Mesodermal cell (in vitro differentiated cells): ENCODE results near the gene PPIL6.

Experiments
- H3K27ac ChIP-seq: 2 replicates; pipeline ENCODE4 v1.7.0; 2013; ENCODE audit warnings: mild to moderate bottlenecking, low read depth, low read length, moderate library complexity; ENCODE audit not compliant: severe bottlenecking
- H3K36me3 ChIP-seq: 2 replicates; pipeline ENCODE4 v1.7.1; 2013; ENCODE audit warnings: mild to moderate bottlenecking, low read length, moderate library complexity; ENCODE audit not compliant: control insufficient read depth, insufficient read depth
- H3K4me1 ChIP-seq: one replicate; pipeline ENCODE4 v1.7.1; 2013; ENCODE audit warnings: mild to moderate bottlenecking, low read length; ENCODE audit not compliant: insufficient read depth, control insufficient read depth, poor library complexity, severe bottlenecking
- H3K4me3 ChIP-seq: 2 replicates; pipeline ENCODE4 v1.7.0; 2013; ENCODE audit warnings: low read length, control low read depth, mild to moderate bottlenecking; ENCODE audit not compliant: insufficient read depth, poor library complexity, severe bottlenecking; ENCODE audit errors: extremely low read depth
- H3K9me3 ChIP-seq: 2 replicates; pipeline ENCODE4 v1.7.1; 2013; ENCODE audit warnings: mild to moderate bottlenecking, low read length, moderate library complexity; ENCODE audit not compliant: control insufficient read depth
- WGBS, 2 experiments: methylation state at CpG; one replicate each; pipeline ENCODE4 v1.1.5; 2013; ENCODE audit warnings: missing lambda C conversion rate in 2 of 2; ENCODE audit not compliant: insufficient coverage in 2 of 2; 5-methylcytosine and 5-hydroxymethylcytosine counted together

PPIL6 gene

GRCh38 chr6:109434456-109434855 lies 6.0 kb downstream of the PPIL6 start:
- H3K4me3 ChIP-seq, result no peak overlapping the region
- H3K36me3 ChIP-seq, result no peaks in the 10 kb centered on the region
- WGBS, 2 experiments, result 100% methylated on average over 1 to 2 of the region's 2 CpGs
- no peaks in the 10 kb centered on the region for H3K9me3 ChIP-seq
- H3K4me1 ChIP-seq, result no peaks in the 10 kb centered on the region
- no peak overlapping the region for H3K27ac ChIP-seq

GRCh38 chr6:109429496-109429895 lies 10.9 kb downstream of the PPIL6 start:
- Histone ChIP-seq H3K36me3 (no peaks in the 10 kb centered on the region), H3K4me1 (no peaks in the 10 kb centered on the region), H3K9me3 (no peaks in the 10 kb centered on the region), H3K27ac (no peak overlapping the region), H3K4me3 (no peak overlapping the region)
- 89 to 100% methylated on average over 3 of the region's 3 CpGs for WGBS, 2 experiments

- 86 to 90% methylated on average over 5 to 6 of the region's 7 CpGs for WGBS, 2 experiments
- Histone ChIP-seq H3K27ac (no peak overlapping the region), H3K4me3 (no peak overlapping the region), H3K36me3 (no peaks in the 10 kb centered on the region), H3K9me3 (no peaks in the 10 kb centered on the region), H3K4me1 (no peaks in the 10 kb centered on the region)
Observed at GRCh38 chr6:109428889-109429477, 11.4 kb downstream of the PPIL6 start.

- no CpG with 5 or more reads among the region's 2 CpGs for WGBS, 2 experiments
- Histone ChIP-seq H3K4me1 (no peaks in the 10 kb centered on the region), H3K4me3 (no peak overlapping the region), H3K36me3 (no peaks in the 10 kb centered on the region), H3K27ac (no peak overlapping the region), H3K9me3 (no peaks in the 10 kb centered on the region)
Observed at GRCh38 chr6:109424946-109425345, 15.5 kb downstream of the PPIL6 start.

GRCh38 chr6:109421184-109421583 lies 19.2 kb downstream of the PPIL6 start:
- Histone ChIP-seq H3K9me3 (no peaks in the 10 kb centered on the region), H3K36me3 (no peaks in the 10 kb centered on the region), H3K4me3 (no peak overlapping the region), H3K27ac (no peak overlapping the region), H3K4me1 (no peaks in the 10 kb centered on the region)
- WGBS, 2 experiments, result no CpG with 5 or more reads among the region's 1 CpG

- Histone ChIP-seq H3K4me1 (no peaks in the 10 kb centered on the region), H3K4me3 (no peak overlapping the region), H3K9me3 (no peaks in the 10 kb centered on the region), H3K36me3 (no peaks in the 10 kb centered on the region), H3K27ac (no peak overlapping the region)
- WGBS, 2 experiments, result 33 to 100% methylated on average over 1 of the region's 1 CpG
Observed at GRCh38 chr6:109420751-109421150, 19.7 kb downstream of the PPIL6 start.

- 91 to 94% methylated on average over 3 of the region's 4 CpGs for WGBS, 2 experiments
- Histone ChIP-seq H3K36me3 (no peaks in the 10 kb centered on the region), H3K4me1 (no peaks in the 10 kb centered on the region), H3K9me3 (no peaks in the 10 kb centered on the region), H3K27ac (no peak overlapping the region), H3K4me3 (no peak overlapping the region)
Observed at GRCh38 chr6:109417646-109418045, 22.8 kb downstream of the PPIL6 start.

GRCh38 chr6:109411034-109411433 lies 29.4 kb downstream of the PPIL6 start:
- Histone ChIP-seq H3K27ac (no peak overlapping the region), H3K4me3 (no peak overlapping the region), H3K9me3 (no peaks in the 10 kb centered on the region), H3K4me1 (no peaks in the 10 kb centered on the region), H3K36me3 (no peaks in the 10 kb centered on the region)
- WGBS, 2 experiments, result 80% methylated on average over 1 of the region's 2 CpGs; no CpG with 5 or more reads in 1 of the 2 experiments

- Histone ChIP-seq H3K36me3 (no peaks in the 10 kb centered on the region), H3K4me1 (no peaks in the 10 kb centered on the region), H3K9me3 (no peaks in the 10 kb centered on the region), H3K27ac (no peak overlapping the region), H3K4me3 (no peak overlapping the region)
- WGBS, 2 experiments, result 88 to 95% methylated on average over 2 to 3 of the region's 4 CpGs
Observed at GRCh38 chr6:109406196-109406595, 34.2 kb downstream of the PPIL6 start.

GRCh38 chr6:109397020-109397419 lies 43.4 kb downstream of the PPIL6 start:
- H3K27ac ChIP-seq, result no peak overlapping the region
- no peak overlapping the region for H3K4me3 ChIP-seq
- H3K4me1 ChIP-seq, result no peaks in the 10 kb centered on the region
- no peaks in the 10 kb centered on the region for H3K9me3 ChIP-seq
- H3K36me3 ChIP-seq, result no peaks in the 10 kb centered on the region
- WGBS, 2 experiments, result 67 to 100% methylated on average over 1 of the region's 4 CpGs

- Histone ChIP-seq H3K27ac (no peak overlapping the region), H3K36me3 (no peaks in the 10 kb centered on the region), H3K4me3 (no peak overlapping the region), H3K9me3 (no peaks in the 10 kb centered on the region), H3K4me1 (no peaks in the 10 kb centered on the region)
- 87 to 96% methylated on average over 11 to 12 of the region's 12 CpGs for WGBS, 2 experiments
Observed at GRCh38 chr6:109396046-109396718, 44.2 kb downstream of the PPIL6 start.
